Pons (tissue), 1 donor: ENCODE measurements around the gene SYF2.
A peak's percentile ranks its signal among the peaks of the same experiment; 100 is the strongest.
"Not testable (repeated sequence)": the region's sequence is repeated elsewhere in the genome, so short reads cannot be mapped to it uniquely, and the experiment has no call there.

Experiments used
- DNase-seq: peaks from one replicate; pipeline ENCODE4 v3.0.0-alpha.2; 2016; ENCODE audit warnings: low spot score

SYF2 gene

GRCh38 chr1:25206201-25206600, 26.1 kb downstream of the SYF2 start:
- DNase-seq, result no peak

- no peak for DNase-seq
These were observed 26.5 kb downstream of the SYF2 start for GRCh38 chr1:25205786-25206185.

GRCh38 chr1:25204797-25205480, 27.4 kb downstream of the SYF2 start:
- DNase-seq, result peak; percentile 63

- DNase-seq, result no peak
These were observed 31.3 kb downstream of the SYF2 start for GRCh38 chr1:25201006-25201405.

GRCh38 chr1:25199819-25200620, 32.3 kb downstream of the SYF2 start:
- no peak for DNase-seq

GRCh38 chr1:25198663-25199252, 33.5 kb downstream of the SYF2 start:
- DNase-seq, result peak; percentile 77

- DNase-seq, result peak; percentile 87
These were observed 34.2 kb downstream of the SYF2 start for GRCh38 chr1:25197982-25198662.

GRCh38 chr1:25197235-25197975, 34.9 kb downstream of the SYF2 start:
- DNase-seq, result no peak

- no peak for DNase-seq
These were observed 35.5 kb downstream of the SYF2 start for GRCh38 chr1:25196830-25197229.

- DNase-seq, result no peak
These were observed 36.5 kb downstream of the SYF2 start for GRCh38 chr1:25195835-25196234.

GRCh38 chr1:25194572-25195020, 37.7 kb downstream of the SYF2 start:
- DNase-seq, result no peak

- no peak for DNase-seq
These were observed 38.2 kb downstream of the SYF2 start for GRCh38 chr1:25194054-25194453.

- DNase-seq, result no peak
These were observed 39.1 kb downstream of the SYF2 start for GRCh38 chr1:25193229-25193628.

GRCh38 chr1:25192154-25192553, 40.1 kb downstream of the SYF2 start:
- DNase-seq, result no peak

- DNase-seq, result no peak
These were observed 42.0 kb downstream of the SYF2 start for GRCh38 chr1:25190260-25190659.

GRCh38 chr1:25187904-25188303, 44.4 kb downstream of the SYF2 start:
- not testable (repeated sequence) for DNase-seq

GRCh38 chr1:25187077-25187476, 45.2 kb downstream of the SYF2 start:
- DNase-seq, result no peak

- DNase-seq, result no peak
These were observed 45.9 kb downstream of the SYF2 start for GRCh38 chr1:25186161-25187007.

- DNase-seq, result no peak
These were observed 46.7 kb downstream of the SYF2 start for GRCh38 chr1:25185409-25186160.
